M059J (cell line): Measurements from ENCODE around the gene SH2D4B. TPM values are rescaled to one million over a fixed set of nuclear protein-coding genes. Genes with fewer than 3 reads are reported as not detected.

Experiments
- DNase-seq: peaks from one replicate; pipeline ENCODE4 v3.0.0-alpha.2; 2012; ENCODE audit warnings: low read depth
- total RNA-seq: library from RNA; depleted of rRNA; stranded (reverse); fragments of >200 nt; shearing (Covaris generic); gene quantifications from 2 replicates; pipeline ENCODE4 v1.2.3, GENCODE V29; 2014; rRNA removed

The SH2D4B gene
- total RNA-seq, result not detected in 2 replicates

DNA sequence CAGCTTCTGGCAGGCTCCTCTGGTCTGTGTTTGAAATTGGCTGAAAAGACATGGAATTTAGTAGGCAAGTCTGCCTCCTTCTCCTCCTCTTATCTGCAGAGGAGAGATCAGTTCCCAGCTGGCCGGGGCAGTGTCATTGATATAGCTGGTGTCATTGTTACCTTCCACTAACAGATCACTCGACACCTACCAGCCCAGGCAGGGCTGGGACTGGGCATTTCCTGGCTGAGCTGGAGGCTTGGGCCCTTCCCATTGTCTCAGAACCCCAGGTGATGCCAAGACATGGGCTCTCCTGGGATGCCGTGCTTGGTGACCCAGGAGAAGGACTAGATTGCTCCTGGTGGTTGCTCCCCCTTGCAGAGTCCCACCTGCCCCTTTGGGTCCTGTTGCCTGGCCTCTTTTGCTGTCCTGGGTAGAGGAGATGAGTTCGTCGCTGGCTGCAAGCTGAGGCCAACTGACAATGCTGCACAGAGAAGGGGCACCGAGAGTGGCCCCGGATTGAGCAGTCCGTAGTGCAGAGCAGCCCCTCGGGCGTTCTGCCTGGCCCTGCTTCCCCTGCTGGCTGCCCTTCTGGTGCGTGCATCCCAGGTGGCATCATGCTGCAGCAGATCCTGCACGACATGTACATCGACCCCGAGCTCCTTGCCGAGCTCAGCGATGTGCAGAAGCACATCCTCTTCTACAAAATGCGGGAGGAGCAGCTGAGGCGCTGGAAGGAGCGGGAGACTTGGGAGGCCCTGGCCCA, at the start of gene SH2D4B:
Gene SH2D4B (plus strand): TSS at position 167 of the 745 bp plus-strand sequence. CDS start 430 bp downstream, at position 597.
- DNase-seq, result no peak

DNA sequence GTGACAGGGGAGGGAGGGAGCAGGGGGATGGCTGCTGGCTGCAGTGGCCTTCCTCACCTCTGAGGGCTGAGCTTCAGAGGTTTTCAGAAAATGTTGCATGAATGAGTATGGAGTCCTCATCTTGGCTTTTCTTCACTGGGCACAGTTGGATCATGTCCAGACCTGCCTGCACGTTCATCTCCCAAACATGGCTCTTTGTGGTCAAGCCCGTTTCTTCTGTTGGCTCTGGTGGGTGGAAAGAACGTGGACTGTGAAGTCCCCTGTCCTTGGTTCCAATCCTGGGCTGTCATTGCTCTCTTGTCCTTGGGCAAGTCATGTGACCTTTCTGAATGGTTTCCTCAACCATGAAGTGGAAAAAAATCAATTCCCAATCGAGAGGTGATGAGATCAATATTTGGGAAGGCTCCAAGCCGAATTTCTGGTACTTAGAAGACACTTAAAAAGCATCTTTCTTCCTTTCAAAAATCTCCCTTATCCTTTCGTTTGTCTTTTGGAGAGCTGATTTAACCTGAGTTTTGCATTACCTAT, 49.1 kb upstream of the SH2D4B start:
- peak; percentile 42 for DNase-seq

DNA sequence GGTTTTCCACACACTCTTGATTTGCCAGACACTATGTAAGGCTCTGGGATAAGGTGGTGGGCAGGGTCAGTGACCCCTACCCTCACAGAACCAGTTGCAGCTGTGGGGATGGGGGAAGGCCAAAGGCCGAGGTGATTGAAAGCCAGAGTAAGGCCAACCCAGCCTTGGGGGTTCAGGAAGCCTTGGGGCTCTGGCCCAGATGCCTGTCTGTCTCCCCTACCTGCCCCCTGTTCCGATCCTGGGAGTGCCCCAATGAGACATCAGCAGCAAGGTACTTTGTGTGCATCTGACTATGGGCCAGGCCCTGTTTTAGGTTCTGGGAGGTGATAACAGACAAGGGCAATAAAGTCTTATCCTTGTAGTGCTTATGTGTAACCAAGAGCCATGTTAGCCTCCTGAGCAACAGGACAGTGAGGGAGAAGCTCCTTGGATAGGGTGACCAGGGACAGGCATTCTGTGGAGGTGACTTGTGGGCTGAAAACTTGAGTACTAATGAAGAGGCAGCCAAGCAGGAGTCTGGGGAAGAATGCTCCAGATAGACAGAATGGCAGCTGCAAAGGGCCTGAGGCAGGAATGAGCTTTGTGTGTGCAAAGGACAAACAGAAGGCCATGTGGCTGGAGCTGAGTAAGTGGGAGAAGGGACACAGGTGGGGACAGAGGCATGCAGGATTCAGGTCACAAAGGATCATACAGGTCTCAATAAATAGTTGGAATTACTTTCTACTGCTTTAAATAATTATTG, 48.2 kb upstream of the SH2D4B start:
- no peak for DNase-seq

DNA sequence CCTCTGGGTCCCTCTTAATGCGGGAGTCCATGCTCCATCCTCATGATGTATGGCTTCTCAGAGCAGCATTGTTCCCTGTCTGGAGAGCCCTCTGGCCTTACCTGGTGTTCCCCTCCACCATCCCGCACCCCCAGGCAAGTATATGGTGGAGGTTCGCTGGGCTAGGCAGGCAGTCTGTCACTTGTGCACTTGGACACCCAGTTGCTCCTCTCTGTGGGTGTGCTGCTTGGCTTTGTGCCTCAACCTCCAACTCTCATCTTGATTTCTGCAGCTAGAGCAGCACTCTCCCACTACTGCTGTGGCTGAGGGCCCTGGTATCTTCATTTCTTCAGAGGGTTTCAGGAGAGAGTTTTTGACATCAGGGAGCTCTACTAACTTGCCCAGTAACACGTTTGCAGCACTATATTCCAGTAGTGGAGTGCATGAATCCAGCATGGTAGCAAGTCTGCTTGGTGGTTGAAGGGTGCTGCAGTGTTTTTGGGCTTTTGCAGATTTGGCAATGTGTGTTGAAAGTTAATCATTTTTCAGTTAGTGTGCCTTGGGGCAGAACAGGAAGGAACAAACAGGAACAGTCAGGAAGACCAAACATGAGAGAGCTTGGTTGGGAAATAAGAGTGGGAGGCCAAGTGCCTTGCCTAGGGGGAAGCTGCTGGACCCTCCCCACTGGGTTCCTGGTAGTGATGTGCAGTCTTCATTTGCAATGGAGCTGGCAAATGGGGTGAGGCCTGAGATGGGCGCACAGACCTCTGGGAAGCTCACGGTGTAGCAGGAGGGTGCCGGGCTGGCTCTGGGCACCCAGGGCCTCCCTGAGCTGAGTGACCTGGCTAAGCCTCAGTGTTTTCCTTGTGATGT, 46.2 kb upstream of the SH2D4B start:
- no peak for DNase-seq

DNA sequence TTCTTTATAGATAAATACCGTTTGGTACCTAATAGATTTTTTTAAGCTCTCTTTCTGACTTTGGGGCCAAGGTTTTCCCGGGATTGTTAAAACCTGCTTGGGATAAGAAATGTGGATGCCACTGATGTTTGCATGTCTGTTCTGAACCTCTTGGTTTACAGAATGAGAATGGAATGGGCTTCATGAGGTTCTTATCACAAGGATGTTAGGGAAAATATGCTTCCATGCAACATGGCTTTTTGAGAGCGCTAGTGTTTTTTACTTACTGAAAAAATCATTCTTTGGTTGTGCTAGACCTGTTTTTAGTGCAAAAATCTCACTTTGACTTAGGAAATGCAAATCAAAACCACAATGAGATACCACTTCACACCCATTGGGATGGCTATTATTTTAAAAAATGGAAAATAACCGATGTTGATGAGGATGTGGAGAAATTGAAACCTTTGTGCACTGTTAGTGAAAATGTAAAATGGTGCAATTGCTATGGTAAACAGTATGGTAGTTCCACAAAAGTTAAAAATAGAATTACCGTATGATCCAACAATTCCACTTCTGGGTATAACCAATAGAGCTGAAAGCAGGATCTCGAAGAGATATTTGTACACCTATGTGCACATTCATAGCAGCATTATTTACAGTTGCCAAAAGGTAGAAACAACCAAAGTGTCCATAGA, 44.7 kb upstream of the SH2D4B start:
- DNase-seq, result no peak

- DNase-seq, result peak; percentile 11
Observed at GRCh38 chr10:80493522-80494051, 44.1 kb upstream of the SH2D4B start.

DNA sequence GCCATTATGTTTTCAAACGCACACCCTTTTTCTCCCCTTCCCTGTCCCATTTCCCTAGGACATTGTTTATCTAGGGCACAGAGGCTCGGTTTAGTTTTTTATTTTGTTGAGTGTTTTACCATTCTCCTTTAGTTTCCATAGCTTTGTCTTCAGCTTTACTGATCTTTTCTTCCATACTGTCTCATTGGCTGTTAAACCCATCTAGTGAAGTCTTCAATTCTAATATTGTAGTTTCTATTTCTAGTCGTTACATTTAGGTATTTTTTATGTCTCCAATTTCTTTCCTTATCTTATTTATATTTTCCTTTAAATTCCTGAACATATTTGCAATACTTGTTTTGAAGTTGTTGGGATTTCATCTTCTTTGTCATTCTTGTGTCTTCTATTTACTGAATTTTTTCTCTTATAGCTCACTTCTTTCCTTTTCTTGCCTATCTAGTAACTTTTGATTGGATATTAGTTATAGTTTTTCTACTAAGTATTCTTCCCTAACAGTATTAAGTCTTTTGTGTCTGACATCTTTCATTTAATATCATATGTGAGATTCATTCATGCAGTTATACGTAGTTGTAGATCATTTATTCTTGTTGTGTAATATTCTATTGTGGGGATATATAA, 41.0 kb upstream of the SH2D4B start:
- DNase-seq, result no peak

DNA sequence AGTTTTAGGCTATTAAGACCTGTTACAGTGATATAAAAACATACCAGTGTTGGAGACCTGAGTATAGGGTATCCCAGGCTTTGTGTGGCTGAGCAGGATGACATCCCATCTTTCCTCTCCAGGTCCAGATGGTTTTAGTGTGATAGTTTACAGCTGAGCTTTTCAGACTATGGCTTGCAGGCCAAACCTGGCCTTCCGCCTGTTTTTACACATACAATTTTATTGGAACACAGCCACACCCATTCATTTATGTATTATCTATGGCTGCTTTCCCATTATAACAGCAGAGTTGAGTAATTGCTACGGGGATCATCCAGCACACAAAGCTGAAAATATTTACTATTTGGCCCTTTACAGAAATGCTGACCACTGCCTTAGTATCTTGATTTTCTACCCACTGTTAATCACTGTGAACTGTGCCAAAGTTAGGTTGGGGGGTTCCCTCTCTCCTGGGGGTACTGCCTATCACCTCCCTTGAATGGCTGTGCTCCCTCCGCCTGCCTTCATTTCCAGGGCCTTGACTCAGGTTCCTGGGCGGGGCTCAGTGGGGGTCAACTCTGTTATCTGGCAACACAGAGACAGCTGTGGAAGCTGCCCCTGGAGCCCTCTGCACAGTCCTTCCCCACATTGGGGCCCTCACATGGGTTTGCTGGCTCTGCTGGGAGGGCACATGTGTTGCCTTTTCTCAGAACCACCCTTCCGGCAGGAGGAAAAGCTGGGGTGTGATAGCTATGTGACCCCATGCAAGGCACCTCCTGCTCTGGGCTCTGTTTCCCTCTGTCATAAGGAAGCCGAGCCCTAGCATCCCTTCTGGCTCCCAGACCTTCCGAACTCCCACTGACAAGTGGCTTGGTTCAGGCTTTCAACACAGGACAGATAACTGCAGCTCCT, 40.3 kb upstream of the SH2D4B start:
- DNase-seq, result no peak

- DNase-seq, result no peak
Observed at GRCh38 chr10:80498078-80498832, 39.4 kb upstream of the SH2D4B start.

- DNase-seq, result peak; percentile 97
Observed at GRCh38 chr10:80498833-80499741, 38.6 kb upstream of the SH2D4B start.

GRCh38 chr10:80500572-80501380, 36.9 kb upstream of the SH2D4B start:
- peak; percentile 42 for DNase-seq

- peak; percentile 82 for DNase-seq
Observed at GRCh38 chr10:80501381-80501912, 36.3 kb upstream of the SH2D4B start.

DNA sequence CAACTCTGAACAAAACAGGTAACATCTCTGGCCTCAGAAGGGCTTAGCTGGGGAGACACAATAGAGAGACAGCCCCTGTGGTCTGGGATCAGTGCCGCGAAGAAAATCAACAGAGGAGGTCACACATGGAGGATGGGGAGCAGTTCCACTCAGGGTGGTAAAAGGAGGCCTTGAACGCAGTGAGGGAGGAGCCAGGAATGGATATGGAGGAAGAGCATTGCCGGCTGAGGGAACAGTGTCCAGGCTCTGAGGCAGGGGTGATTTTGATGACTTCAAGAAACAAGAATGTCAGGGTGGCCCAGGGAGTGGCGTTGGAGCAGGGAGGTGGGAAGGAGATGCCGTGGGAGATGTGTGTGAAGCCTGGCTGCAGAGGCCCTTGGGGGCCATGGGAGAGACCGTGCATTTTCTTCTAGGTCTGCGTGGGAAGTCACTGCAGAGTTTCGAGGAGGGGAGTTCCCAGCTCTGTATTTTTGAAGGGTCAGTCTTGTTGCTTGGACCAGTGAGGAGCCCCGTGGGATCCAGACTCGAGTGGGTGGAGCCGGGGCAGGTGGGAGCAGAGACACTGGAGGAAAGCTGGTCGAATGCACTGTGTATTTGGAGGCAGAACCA, 35.7 kb upstream of the SH2D4B start:
- peak; percentile 43 for DNase-seq

GRCh38 chr10:80502621-80503583, 34.8 kb upstream of the SH2D4B start:
- DNase-seq, result peak; percentile 18

DNA sequence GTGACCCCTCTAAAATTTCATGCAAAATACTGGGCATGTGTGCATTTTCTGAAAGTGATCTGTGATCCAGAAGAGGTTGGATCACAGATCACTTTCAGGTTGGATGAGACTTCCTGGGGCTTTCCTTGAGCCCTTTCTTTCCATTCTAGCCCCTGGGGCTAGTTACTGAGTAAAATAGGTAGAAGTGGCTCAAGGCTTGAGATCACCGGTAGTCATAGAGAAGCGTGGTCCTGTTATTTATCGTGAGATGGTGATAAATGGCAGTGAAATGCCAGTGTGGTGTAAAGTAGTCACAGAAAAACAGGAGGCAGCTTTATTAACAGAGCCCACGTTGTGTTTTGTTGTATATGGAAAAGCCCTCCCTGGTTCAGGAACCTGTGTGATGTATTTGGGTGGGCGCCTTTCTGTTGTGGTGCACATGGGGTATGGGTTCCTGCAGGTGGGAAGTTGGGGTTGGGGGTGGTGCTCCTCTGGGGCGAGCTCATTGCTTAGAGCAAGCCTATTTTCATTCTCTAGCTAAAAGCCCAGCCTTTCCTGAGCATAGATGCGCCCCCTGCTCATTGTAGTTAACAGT, 34.0 kb upstream of the SH2D4B start:
- DNase-seq, result peak; percentile 29
